ENCODE results near the gene COG4.
"Not testable (repeated sequence)": the region's sequence is repeated elsewhere in the genome, so short reads cannot be mapped to it uniquely, and the experiment has no call there.

- TF ChIP-seq CTCF (IDR thresholded peaks at IDR 0.05 in 2 of 3, conservative IDR thresholded peaks at IDR 0.05 in 1 of 3; ENCODE audit: borderline replicate concordance in 1 of 3, insufficient read depth in 1 of 3, low read depth in 2 of 3, low read length in 2 of 3); ELF1 (IDR thresholded peaks at IDR 0.05; ENCODE audit: borderline replicate concordance, low read depth); CEBPB (IDR thresholded peaks at IDR 0.05; ENCODE audit: low read depth): not testable (repeated sequence)
Measured at GRCh38 chr16:70529954-70530353, 6.6 kb upstream of the COG4 start.
